Lung microvascular endothelial cell (primary cell): Measurements from ENCODE around the gene CACNA1C. TPM values are rescaled to one million over a fixed set of nuclear protein-coding genes. Genes with fewer than 3 reads are reported as not detected.

Experiments used
- DNase-seq, 2 donors: peaks; one replicate each; pipeline versions ENCODE4 v3.0.0 to v3.0.0-alpha.2; 2010; ENCODE audit warnings: low read depth in 2 of 2
- total RNA-seq: library from RNA; depleted of rRNA; stranded (reverse); fragments of >200 nt; gene quantifications from 2 replicates; pipeline ENCODE4 v1.2.1, GENCODE V29; 2014

The CACNA1C gene
- total RNA-seq, 1 donor from 2014 or later = under 0.01 TPM

GRCh38 chr12:2194571-2194970 lies 141.8 kb downstream of the CACNA1C start:
- DNase-seq = no peak

GRCh38 chr12:2195085-2195484 lies 142.3 kb downstream of the CACNA1C start:
- no peak for DNase-seq

GRCh38 chr12:2198005-2198501 lies 145.3 kb downstream of the CACNA1C start:
- DNase-seq = no peak

DNA sequence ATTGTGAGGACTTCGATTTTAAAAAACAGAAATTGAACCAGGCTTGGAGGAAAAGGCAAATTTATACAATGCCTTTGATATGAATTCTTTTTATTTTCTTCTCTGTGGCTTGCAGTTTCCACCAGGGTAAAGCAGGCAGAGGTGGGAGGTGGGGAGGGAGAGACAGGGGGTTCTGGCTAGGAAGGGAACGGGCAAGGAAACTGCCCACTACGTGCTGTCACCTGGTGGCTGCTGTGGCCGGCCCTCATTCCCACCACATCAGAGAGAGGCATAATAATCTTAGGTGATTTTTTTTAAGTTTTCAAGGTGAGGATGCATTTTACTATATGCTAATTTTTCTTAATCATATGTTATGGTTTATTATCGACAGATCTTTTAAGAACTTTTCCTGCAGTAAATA lies 145.8 kb downstream of the CACNA1C start:
- no peak for DNase-seq

GRCh38 chr12:2205996-2206395 lies 153.2 kb downstream of the CACNA1C start:
- DNase-seq = no peak

GRCh38 chr12:2208837-2209635 lies 156.2 kb downstream of the CACNA1C start:
- DNase-seq = no peak

- no peak for DNase-seq
Measured at GRCh38 chr12:2211119-2211518, 158.3 kb downstream of the CACNA1C start.

GRCh38 chr12:2212537-2212936 lies 159.8 kb downstream of the CACNA1C start:
- no peak for DNase-seq

DNA sequence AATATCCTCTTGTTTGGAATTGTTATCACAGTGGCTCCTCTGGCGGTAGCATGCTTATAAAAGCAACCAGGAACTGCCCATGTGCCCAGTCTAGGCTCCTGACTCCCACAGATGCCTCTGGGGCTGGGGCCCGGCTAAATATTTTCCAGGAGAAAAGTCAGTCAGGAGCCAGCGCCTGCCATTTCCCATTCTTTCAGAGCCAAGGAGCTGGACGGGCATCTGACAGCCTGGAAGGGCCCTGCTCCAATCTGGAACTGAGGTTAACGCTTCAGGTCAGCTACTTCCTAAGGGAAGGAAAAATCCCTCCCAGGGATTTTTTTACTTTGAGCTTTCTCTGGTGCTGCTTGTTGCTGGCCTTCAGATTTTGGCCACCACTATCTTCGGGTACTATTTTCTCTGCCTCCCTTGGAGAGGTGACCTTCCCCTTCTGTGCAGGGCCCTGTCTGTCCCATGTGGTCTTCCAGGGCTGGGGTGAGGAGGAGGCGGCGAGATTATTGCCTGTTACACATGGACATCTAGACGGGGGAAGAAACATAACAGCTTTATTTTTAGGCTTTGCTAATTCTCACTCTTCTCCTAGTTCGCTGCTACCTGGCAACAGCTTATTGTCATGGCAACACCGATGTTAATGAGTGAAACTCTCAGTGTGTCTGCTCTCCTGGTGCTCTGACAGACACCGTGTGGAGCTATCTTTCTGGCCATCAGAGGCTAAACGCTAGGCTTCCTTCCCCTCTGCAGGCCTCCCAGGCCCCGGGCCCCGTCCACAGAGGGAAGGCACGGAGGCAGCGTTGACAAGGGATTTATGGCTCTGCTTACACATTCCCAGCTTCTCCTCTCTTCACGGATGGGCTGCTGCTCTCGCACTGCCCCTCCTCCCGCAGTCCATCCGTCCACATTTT lies 160.4 kb downstream of the CACNA1C start:
- DNase-seq = peak in 1 of 2 donors; percentile 40

DNA sequence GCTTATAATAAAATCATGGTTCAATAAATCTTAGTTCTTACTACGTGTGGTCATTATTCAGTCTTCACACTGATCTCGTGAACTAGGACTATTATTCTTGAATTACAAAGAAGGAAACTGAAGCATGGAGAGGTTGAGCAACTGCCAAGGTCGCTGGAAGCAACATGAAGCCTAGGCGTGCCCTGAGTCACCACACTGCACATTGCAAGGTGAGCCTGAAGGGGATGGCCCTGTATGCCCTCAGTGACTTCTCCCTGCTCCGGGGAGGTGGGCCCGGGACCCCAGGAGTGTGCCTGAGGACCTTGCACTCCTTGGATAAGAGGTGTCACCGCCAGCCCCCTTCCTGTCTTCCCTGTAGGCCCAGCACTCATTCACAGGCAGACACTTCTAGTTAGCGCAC lies 161.6 kb downstream of the CACNA1C start:
- no peak for DNase-seq

DNA sequence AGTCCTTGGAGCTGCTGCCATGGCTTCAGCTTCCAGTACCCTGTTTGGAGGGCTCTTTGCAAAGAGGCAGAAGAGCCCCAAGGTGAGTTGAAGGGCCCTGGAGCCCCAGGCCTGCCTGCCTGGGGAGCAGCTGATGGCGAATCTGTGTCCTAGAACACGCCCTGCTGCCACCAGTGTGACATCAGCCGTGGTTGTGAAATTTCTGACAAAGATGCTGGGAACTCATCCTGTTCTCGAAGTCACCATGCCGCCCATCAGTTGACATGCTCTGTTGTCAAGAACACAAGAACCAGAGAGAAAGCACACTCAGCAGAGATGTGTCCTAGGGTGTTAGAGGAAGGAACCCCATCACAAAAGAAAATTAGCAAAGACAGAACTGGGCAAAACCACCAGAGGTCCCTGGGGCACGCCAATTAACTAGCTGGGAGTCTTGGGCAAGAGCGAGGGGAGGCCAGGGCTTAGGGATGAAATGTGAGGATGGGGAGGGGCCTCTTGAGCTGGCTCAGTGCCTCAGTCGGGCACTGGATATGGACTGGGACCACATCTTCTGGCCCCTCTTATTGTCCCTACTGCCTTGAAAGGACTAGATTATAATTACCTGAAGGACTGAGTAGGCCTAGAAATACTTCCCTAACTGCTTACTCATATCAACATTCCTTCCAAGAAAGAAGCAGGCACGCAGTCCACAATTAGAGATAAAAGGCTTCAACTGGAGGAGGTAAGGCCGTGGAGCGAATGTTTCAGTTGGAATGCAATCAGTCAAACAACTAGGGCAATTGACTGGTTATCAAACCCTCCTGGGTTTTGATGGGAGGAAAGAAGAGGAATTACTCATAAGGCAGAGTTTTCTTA lies 163.1 kb downstream of the CACNA1C start:
- DNase-seq = no peak

- DNase-seq = no peak
Measured at GRCh38 chr12:2218706-2219105, 165.9 kb downstream of the CACNA1C start.

- no peak for DNase-seq
Measured at GRCh38 chr12:2221030-2221621, 168.3 kb downstream of the CACNA1C start.

GRCh38 chr12:2222691-2223090 lies 169.9 kb downstream of the CACNA1C start:
- DNase-seq = no peak

DNA sequence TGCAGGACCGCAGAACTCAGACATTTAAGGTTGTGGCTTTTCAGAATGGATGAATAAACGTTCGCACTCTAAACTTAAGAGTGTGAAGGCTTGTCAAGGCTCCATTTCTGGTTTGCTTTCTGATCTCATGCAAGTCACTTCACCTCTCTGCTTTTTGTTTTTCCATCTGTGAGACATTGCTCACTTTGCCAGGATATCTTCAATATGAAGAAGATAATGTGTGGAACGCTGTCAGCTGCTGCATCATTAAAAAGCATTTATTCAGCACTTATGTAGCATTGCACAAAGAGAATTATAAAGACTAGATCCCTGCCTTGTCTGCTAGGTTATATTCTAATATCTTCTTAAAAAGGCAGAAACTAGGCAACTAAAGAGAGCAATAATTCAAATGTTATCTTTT lies 172.2 kb downstream of the CACNA1C start:
- no peak for DNase-seq

DNA sequence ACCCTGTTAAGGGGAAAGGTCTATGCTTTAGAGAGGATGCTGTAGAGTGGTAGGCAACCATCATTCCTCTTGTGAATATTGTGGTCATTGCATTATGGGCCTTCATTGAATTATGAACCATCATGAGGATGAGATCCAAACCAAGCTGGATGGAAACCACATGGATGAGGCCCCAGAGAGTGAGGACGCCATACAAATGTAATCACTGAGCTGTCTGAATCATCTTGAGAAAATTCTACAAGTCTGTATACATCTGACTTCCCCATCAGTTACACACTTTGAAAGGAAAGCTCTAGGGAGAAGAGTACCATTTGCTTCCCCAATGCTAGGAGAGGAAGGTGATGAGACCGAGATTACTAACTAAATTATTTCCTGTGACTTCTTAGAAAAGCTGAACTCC lies 172.9 kb downstream of the CACNA1C start:
- DNase-seq = no peak

DNA sequence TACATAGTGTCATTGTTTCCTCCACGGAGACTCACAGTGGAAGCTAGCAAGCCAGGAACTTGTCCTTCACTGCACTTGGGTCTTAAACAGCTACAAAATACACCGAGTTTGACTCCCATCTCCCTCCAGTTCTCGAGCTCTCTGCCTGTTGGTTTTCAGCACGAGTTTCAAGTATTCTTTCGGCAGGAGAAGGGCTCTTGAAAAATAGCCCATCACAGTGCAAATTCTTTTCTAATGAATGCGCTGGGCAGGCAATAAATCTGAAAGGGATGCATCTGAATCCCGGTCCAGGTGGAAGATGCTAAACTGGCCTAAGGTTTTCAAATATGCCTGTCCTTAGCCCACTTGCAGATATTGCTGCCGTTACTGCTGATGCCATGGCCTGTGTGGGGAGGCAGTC lies 173.9 kb downstream of the CACNA1C start:
- no peak for DNase-seq

GRCh38 chr12:2227360-2227759 lies 174.6 kb downstream of the CACNA1C start:
- DNase-seq = no peak

- DNase-seq = no peak
Measured at GRCh38 chr12:2228535-2228934, 175.7 kb downstream of the CACNA1C start.

GRCh38 chr12:2229661-2230539 lies 177.1 kb downstream of the CACNA1C start:
- DNase-seq = no peak
